Iris pigment epithelial cell (primary cell): ENCODE results near the gene MMAB.
A peak's percentile ranks its signal among the peaks of the same experiment; 100 is the strongest.

Source experiments
- DNase-seq: peaks from one replicate; pipeline ENCODE4 v3.0.0-alpha.2; 2011; ENCODE audit warnings: low read depth

Gene MMAB

GRCh38 chr12:109583733-109584132 is 10.4 kb upstream of the MMAB start:
- no peak for DNase-seq

GRCh38 chr12:109582636-109583035 is 9.3 kb upstream of the MMAB start:
- DNase-seq: no peak

GRCh38 chr12:109581856-109582255 is 8.6 kb upstream of the MMAB start:
- peak; percentile 71 for DNase-seq

- DNase-seq: no peak
These were observed 8.0 kb upstream of the MMAB start for GRCh38 chr12:109581334-109581691.

GRCh38 chr12:109580684-109581333 is 7.5 kb upstream of the MMAB start:
- no peak for DNase-seq

- DNase-seq: no peak
These were observed 7.0 kb upstream of the MMAB start for GRCh38 chr12:109580272-109580671.

GRCh38 chr12:109579639-109580038 is 6.3 kb upstream of the MMAB start:
- DNase-seq: no peak

GRCh38 chr12:109578330-109578927 is 5.1 kb upstream of the MMAB start:
- DNase-seq: no peak

GRCh38 chr12:109577311-109577710 is 4.0 kb upstream of the MMAB start:
- DNase-seq: no peak

- no peak for DNase-seq
These were observed 2.4 kb upstream of the MMAB start for GRCh38 chr12:109575683-109576082.

- peak; percentile 12 for DNase-seq
These were observed 575 bp upstream of the MMAB start for GRCh38 chr12:109573914-109574244.

- no peak for DNase-seq
These were observed 828 bp downstream of the MMAB start for GRCh38 chr12:109572506-109572845.

- DNase-seq: no peak
These were observed 1.4 kb downstream of the MMAB start for GRCh38 chr12:109571773-109572505.

GRCh38 chr12:109568486-109568885 is 4.8 kb downstream of the MMAB start:
- no peak for DNase-seq

GRCh38 chr12:109567967-109568366 is 5.3 kb downstream of the MMAB start:
- no peak for DNase-seq

- DNase-seq: no peak
These were observed 6.0 kb downstream of the MMAB start for GRCh38 chr12:109567296-109567695.

- no peak for DNase-seq
These were observed 6.9 kb downstream of the MMAB start for GRCh38 chr12:109566424-109566823.

GRCh38 chr12:109563291-109564284 is 9.7 kb downstream of the MMAB start:
- no peak for DNase-seq

GRCh38 chr12:109562871-109563270 is 10.4 kb downstream of the MMAB start:
- no peak for DNase-seq

GRCh38 chr12:109561711-109562030 is 11.6 kb downstream of the MMAB start:
- no peak for DNase-seq

GRCh38 chr12:109560867-109561710 is 12.2 kb downstream of the MMAB start:
- DNase-seq: no peak

- DNase-seq: no peak
These were observed 13.7 kb downstream of the MMAB start for GRCh38 chr12:109559601-109560000.
